ENCODE measurements around the gene DYNC1I2. TPM values are rescaled to one million over a fixed set of nuclear protein-coding genes. Genes with fewer than 3 reads are reported as not detected.

Gene DYNC1I2
- 169 and 215 TPM in 2 replicates for total RNA-seq

DNA sequence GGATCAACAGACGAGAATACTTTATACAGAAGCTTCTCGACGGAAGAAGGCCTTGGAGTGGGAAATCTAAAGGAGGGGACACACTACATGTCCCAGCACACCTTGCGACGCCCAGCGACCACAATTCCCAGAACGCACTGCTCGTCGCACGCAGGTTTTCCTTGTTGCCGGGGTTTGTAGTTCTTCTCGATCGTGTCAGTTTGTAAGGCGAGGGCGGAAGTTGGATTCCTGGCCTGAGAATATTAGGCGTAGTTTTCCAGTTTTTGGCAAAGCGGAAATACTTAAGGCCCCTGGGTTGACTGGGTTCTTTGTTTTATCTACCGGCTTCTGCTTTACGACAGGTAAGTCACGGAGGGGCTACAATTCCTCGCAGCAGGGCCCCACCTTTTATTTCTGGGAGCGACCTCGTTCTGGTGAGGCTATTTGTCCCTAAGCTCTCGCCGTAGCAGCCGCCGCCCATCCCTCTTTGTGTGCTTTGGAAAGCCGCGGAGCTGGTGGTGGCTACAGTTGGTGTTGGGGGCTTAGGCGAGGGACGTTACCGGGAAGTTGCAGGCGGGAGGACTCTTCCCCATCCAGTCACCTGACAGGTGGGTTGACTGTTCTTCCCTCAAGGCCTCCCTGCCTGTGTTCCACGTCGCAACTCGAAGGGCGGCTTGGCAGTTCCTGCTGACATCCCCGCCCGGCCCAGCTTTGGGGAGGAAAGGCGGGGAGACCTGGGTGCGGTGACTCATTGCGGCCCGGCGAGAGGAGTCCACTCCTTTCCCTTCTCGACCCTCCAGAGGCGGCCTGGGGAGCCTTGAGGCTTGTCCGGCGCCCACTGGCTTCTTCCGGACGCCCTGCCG, at the start of gene DYNC1I2:
TSS of gene DYNC1I2 (plus strand) at position 183 of the 842 bp plus-strand sequence. CDS start 2,687 bp downstream, outside the sequence.

Other genes with a start within 250 kb of the DYNC1I2 start
- gene CYBRD1, start 165.0 kb upstream of the DYNC1I2 start, total RNA-seq: 43.6 and 66.2 TPM in 2 replicates
- 21.1 and 25.4 TPM in 2 replicates for gene SLC25A12, start 206.8 kb downstream of the DYNC1I2 start, total RNA-seq
- 81.0 and 86.7 TPM in 2 replicates for gene HAT1, start 235.0 kb downstream of the DYNC1I2 start, total RNA-seq

All from thoracic aorta endothelial cell (primary cell).